ENCODE results near the gene FAM135A. TPM values are rescaled to one million over a fixed set of nuclear protein-coding genes. Genes with fewer than 3 reads are reported as not detected.

Gene FAM135A
- total RNA-seq, 1 experiment from 2014 or later = 31.0 TPM

DNA sequence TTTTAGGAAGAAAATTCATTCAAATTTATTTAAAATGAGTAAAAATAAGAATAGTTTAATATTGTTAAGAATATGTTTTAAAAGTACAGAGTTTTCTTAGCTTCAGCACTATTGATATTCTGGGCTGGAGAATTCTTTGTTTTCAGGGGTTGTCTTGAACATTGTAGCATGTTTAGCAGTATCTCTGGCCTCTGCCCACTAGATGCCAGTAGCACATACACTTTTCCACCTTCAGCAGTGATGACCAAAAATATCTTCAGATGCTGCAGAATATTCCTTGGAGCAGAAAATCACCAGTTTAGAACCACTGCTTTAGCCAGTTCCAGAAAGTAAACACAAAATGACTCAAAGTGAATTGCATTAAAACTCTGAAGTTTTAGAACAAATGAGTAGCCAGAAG, 134.0 kb downstream of the FAM135A start:
- Mint-ChIP-seq H3K9me3 (no peaks in the 10 kb centered on the region), H3K27ac (peak overlapping the region; percentile 42 to 65 (median 51); a peak in 3 of 7 replicates), H3K4me3 (no peak overlapping the region), H3K36me3 (ENCODE audit: insufficient read depth in 1 of 3, low read depth in 3 of 3) (peaks cover 4 to 7% (median 6%) of the 10 kb centered on the region in 3 experiments; a peak in 5 of 7 replicates), H3K4me1 (peaks cover 12 to 21% of the 10 kb centered on the region in 2 experiments), H3K27me3 (ENCODE audit: low read depth) (no peaks in the 10 kb centered on the region)
- Histone ChIP-seq H3K27me3 (ENCODE audit: insufficient read depth, low read length) (no peaks in the 10 kb centered on the region), H3K79me2 (ENCODE audit: insufficient read depth, low read length) (no peaks in the 10 kb centered on the region), H3K9me3 (ENCODE audit: control insufficient read depth, low read depth, low read length) (no peaks in the 10 kb centered on the region), H2BK120ac (ENCODE audit: low read depth, low read length, poor library complexity, severe bottlenecking) (no peak overlapping the region), H2BK5ac (ENCODE audit: insufficient read length, low read length) (no peak overlapping the region), H3K14ac (ENCODE audit: insufficient read depth, low read length) (no peak overlapping the region), H4K5ac (ENCODE audit: insufficient read length, low read depth, low read length) (no peak overlapping the region), H2AFZ (ENCODE audit: low read length) (no peak overlapping the region), H3K23ac (ENCODE audit: insufficient read length, low read depth, low read length) (no peak overlapping the region), H4K8ac (replicated peaks; ENCODE audit: insufficient read length, low read depth, low read length) (no peak overlapping the region), H2AK5ac (ENCODE audit: insufficient read length, low read length) (no peak overlapping the region), H4K20me1 (ENCODE audit: control insufficient read depth, insufficient read depth, insufficient read length) (no peaks in the 10 kb centered on the region), H3K9ac (ENCODE audit: extremely low read depth, insufficient read length, low read length) (no peak overlapping the region), H2BK12ac (ENCODE audit: insufficient read length, low read depth, low read length) (no peak overlapping the region), H3K56ac (ENCODE audit: insufficient read length, low read depth, low read length) (no peak overlapping the region), H3K4me2 (ENCODE audit: insufficient read depth, insufficient read length, low read length) (no peak overlapping the region), H3K18ac (ENCODE audit: insufficient read length, low read depth, low read length) (no peak overlapping the region), H2BK20ac (ENCODE audit: low read depth, low read length, poor library complexity, severe bottlenecking) (no peak overlapping the region), H3K27ac (ENCODE audit: insufficient read length, low read depth, low read length) (no peak overlapping the region), H4K91ac (ENCODE audit: insufficient read length, low read depth, low read length) (no peak overlapping the region), H3T11ph (ENCODE audit: low read length) (no peak overlapping the region), H3K79me1 (ENCODE audit: insufficient read depth, low read depth, low read length, poor library complexity, severe bottlenecking) (no peaks in the 10 kb centered on the region), H3K23me2 (ENCODE audit: insufficient read length, low read depth, low read length, poor library complexity, severe bottlenecking) (no peaks in the 10 kb centered on the region), H3K4me1 (ENCODE audit: insufficient read depth, low read length) (no peaks in the 10 kb centered on the region), H3K4ac (ENCODE audit: low read depth, low read length) (no peak overlapping the region), H2BK15ac (ENCODE audit: low read depth, low read length) (no peak overlapping the region)
- TF ChIP-seq, protein P1, sequence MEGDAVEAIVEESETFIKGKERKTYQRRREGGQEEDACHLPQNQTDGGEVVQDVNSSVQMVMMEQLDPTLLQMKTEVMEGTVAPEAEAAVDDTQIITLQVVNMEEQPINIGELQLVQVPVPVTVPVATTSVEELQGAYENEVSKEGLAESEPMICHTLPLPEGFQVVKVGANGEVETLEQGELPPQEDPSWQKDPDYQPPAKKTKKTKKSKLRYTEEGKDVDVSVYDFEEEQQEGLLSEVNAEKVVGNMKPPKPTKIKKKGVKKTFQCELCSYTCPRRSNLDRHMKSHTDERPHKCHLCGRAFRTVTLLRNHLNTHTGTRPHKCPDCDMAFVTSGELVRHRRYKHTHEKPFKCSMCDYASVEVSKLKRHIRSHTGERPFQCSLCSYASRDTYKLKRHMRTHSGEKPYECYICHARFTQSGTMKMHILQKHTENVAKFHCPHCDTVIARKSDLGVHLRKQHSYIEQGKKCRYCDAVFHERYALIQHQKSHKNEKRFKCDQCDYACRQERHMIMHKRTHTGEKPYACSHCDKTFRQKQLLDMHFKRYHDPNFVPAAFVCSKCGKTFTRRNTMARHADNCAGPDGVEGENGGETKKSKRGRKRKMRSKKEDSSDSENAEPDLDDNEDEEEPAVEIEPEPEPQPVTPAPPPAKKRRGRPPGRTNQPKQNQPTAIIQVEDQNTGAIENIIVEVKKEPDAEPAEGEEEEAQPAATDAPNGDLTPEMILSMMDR (conservative IDR thresholded peaks at IDR 0.05) = peak; percentile 66
- no peak for DNase-seq
